ENCODE data around the gene TTC39B. TPM values are rescaled to one million over a fixed set of nuclear protein-coding genes. Genes with fewer than 3 reads are reported as not detected.

The TTC39B gene
- total RNA-seq, 1 experiment from 2014 or later = 7.4 TPM

GRCh38 chr9:15278839-15279238 is 28.2 kb downstream of the TTC39B start:
- H3K9ac ChIP-seq (ENCODE audit: low read length) = no peak overlapping the region
- H3K4me3 ChIP-seq (replicated peaks in 1 of 2; ENCODE audit: low read depth in 1 of 2, low read length in 2 of 2) = no peak overlapping the region
- H3K9me3 ChIP-seq (ENCODE audit: control insufficient read depth in 1 of 2, insufficient read depth in 1 of 2, low read depth in 1 of 2, low read length in 2 of 2) = no peaks in the 10 kb centered on the region
- no peaks in the 10 kb centered on the region for H3K79me2 ChIP-seq (ENCODE audit: insufficient read depth, low read length)
- TF ChIP-seq RAD21 (IDR thresholded peaks at IDR 0.05; ENCODE audit: low read depth) = no peak
- TF ChIP-seq MAX (IDR thresholded peaks at IDR 0.05) = no peak
- TF ChIP-seq ELF1 (IDR thresholded peaks at IDR 0.05; ENCODE audit: borderline replicate concordance, low read depth) = no peak
- TF ChIP-seq SIN3A (IDR thresholded peaks at IDR 0.05; ENCODE audit: low read depth) = no peak
- TF ChIP-seq CTCF (IDR thresholded peaks at IDR 0.05 in 2 of 3, conservative IDR thresholded peaks at IDR 0.05 in 1 of 3; ENCODE audit: borderline replicate concordance in 1 of 3, insufficient read depth in 1 of 3, low read depth in 2 of 3, low read length in 2 of 3) = no peak
- no peak for TF ChIP-seq SRF (IDR thresholded peaks at IDR 0.05; ENCODE audit: low read depth)
- no peak for TF ChIP-seq REST (IDR thresholded peaks at IDR 0.05; ENCODE audit: low read depth)
- TF ChIP-seq EZH2 (IDR thresholded peaks at IDR 0.05) = no peak
- ATAC-seq (no peak), DNase-seq (ENCODE audit: low read depth, low spot score) (no peak)
- no peak overlapping the region for H3K27ac ChIP-seq (ENCODE audit: low read depth, low read length)
- H3K36me3 ChIP-seq (ENCODE audit: control insufficient read depth in 1 of 2, insufficient read depth in 2 of 2, low read length in 2 of 2) = no peaks in the 10 kb centered on the region
- H3K27me3 ChIP-seq (ENCODE audit: insufficient read depth, low read length) = no peaks in the 10 kb centered on the region
- H2AFZ ChIP-seq (ENCODE audit: low read depth, low read length, poor library complexity, severe bottlenecking) = no peak overlapping the region
- BruUV-seq (replicated peaks) = no TSS peak
- H3K9me2 ChIP-seq (ENCODE audit: insufficient read depth) = no peaks in the 10 kb centered on the region
- intact Hi-C loops (cut with micrococcal nuclease) = loop anchor here (5.0 kb wide), 1 partner anchor 143 kb away; the partner anchor contains the start of gene SNAPC3
- no peak overlapping the region for H3K4me2 ChIP-seq (ENCODE audit: low read length)
- H4K20me1 ChIP-seq (ENCODE audit: insufficient read depth) = no peaks in the 10 kb centered on the region
- CTCF ChIA-PET = interaction anchor here (0.9 kb wide), 1 partner anchor 328 kb away, joined by 3 read pairs; no protein-coding TSS in a partner anchor
- POLR2A ChIA-PET = no interaction called here
- H3K4me1 ChIP-seq (ENCODE audit: control insufficient read depth in 1 of 2, insufficient read depth in 2 of 2, low read length in 2 of 2) = peaks cover 4 to 8% of the 10 kb centered on the region in 2 experiments; a peak in 2 of 4 replicates
- RAD21 ChIA-PET (ENCODE audit: low non-redundant PET in 1 of 2, low total read pairs in 2 of 2, uncharacterized antibody in 2 of 2, unreplicated experiment in 2 of 2) = no interaction called here
